GM19193 (cell line): Measurements from ENCODE around the gene WAPL.

Source experiments
- POLR2A ChIP-seq: IDR thresholded peaks from 4 replicates; pipeline ENCODE4 v1.6.1; 2011; ENCODE audit not compliant: insufficient read depth, insufficient read length; ENCODE audit errors: extremely low read depth

WAPL gene

GRCh38 chr10:86524225-86524962 is 2.8 kb upstream of the WAPL start:
- TF ChIP-seq POLR2A: no peak

GRCh38 chr10:86523348-86523747 is 1.8 kb upstream of the WAPL start:
- no peak for TF ChIP-seq POLR2A

- no peak for TF ChIP-seq POLR2A
These were observed 891 bp upstream of the WAPL start for GRCh38 chr10:86522510-86522855.

GRCh38 chr10:86520871-86521677 is 518 bp downstream of the WAPL start:
- peak; percentile 4 for TF ChIP-seq POLR2A

GRCh38 chr10:86518781-86519180 is 2.8 kb downstream of the WAPL start:
- TF ChIP-seq POLR2A: no peak

- TF ChIP-seq POLR2A: no peak
These were observed 9.5 kb downstream of the WAPL start for GRCh38 chr10:86512137-86512536.

GRCh38 chr10:86511027-86511865 is 10.3 kb downstream of the WAPL start:
- TF ChIP-seq POLR2A: no peak

- TF ChIP-seq POLR2A: no peak
These were observed 12.4 kb downstream of the WAPL start for GRCh38 chr10:86509145-86509544.

DNA sequence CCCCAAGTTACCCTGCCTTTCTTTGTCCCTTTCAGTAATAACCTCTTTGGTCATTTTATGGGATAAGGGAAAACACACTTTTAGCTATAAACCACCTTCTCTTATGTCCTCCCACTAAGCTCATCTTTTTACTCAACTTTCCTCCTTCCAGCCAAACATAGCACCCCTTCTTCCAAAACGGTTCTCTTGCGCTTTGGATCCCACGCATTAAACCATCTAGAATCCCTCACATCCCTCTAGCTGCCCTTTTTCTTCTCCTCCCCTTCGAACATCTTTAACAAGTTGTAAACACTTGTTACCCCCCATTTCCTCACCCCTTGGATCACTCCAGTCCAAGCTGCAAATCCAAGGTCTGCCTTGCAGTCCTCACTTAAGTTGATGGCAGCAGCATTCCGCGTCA is 13.4 kb downstream of the WAPL start:
- TF ChIP-seq POLR2A: no peak

DNA sequence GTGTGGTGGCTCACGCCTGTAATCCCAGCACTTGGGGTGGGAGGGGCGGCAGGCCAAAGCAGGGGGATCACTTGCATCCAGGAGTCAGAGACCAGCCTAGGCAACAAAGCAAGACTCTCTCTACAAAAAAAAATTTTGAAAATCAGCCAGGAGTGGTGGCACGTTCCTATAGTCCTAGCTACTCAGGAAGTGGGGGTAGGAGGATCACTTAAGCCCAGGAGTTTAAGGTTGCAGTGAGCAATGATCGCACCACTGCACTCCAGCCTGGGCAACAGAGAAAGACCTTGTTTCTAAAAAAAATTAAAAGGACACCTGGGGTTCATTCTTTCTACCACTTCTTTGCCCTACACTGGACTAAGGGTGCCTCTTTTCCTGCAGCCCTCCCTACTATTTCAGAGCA is 15.1 kb downstream of the WAPL start:
- TF ChIP-seq POLR2A: no peak

- TF ChIP-seq POLR2A: no peak
These were observed 15.5 kb downstream of the WAPL start for GRCh38 chr10:86506062-86506461.

GRCh38 chr10:86504510-86504909 is 17.1 kb downstream of the WAPL start:
- TF ChIP-seq POLR2A: no peak

GRCh38 chr10:86500846-86501245 is 20.7 kb downstream of the WAPL start:
- no peak for TF ChIP-seq POLR2A

DNA sequence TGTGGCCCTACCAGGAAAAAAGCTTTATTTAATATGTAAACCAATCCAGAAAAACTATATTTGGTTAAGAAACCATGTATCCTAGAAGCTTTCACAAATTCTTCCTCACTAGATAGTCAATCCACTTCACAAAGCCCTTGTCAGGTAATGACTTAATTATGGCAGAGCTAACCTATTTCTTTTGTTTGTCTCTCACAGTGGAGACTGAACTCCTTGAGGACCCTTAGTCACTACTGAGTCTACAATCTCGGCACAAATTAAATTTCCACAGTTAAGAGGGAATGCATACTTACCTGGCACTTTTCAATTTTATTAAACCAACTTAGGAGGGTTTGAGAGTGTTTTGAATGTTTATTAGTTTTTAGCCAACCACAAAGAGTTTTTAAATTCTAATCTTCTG is 23.0 kb downstream of the WAPL start:
- no peak for TF ChIP-seq POLR2A

DNA sequence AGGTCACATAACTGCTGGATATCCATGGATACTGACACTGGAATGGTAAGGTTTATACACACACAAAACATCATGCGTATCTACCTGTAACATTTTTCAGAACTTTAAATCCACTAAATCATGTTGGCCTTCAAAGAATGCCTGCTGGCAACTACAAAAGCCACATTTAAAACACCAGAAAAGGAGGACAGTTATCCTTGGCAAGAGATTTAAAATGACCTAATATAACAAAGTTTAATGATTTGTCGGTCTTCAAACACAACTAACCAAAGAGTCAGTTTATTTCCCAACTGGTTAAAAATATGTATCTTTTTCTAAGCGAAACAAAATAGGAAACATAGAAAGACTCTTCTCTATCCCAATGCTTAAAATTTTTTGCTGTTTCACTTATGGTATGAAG is 24.0 kb downstream of the WAPL start:
- no peak for TF ChIP-seq POLR2A
